Calu3 (cell line): ENCODE measurements around the gene RPP40. TPM values are rescaled to one million over a fixed set of nuclear protein-coding genes. Genes with fewer than 3 reads are reported as not detected.

Experiments
- BruUV-seq: library from RNA; stranded (reverse); fragments of 400-500 nt; replicated peaks from 2 replicates; lab custom pipeline; 2021; lab: Mats Ljungman, UMichigan
- CTCF ChIA-PET: fragments of 300-600 bp; sonication (Branson Sonifier 250); formaldehyde crosslinking; loops from one replicate; lab custom pipeline; 2022; ENCODE audit warnings: antibody characterized with exemption; lab: Charles Lee
- DNase-seq: peaks from one replicate; pipeline ENCODE4 v3.0.0; 2022
- H3K27ac Mint-ChIP-seq: one replicate; pipeline ENCODE4 v1.8.0; 2022; ENCODE audit warnings: mixed read lengths; ENCODE audit not compliant: unreplicated experiment
- H3K27me3 Mint-ChIP-seq: one replicate; pipeline ENCODE4 v1.8.0; 2022; ENCODE audit warnings: mixed read lengths; ENCODE audit not compliant: unreplicated experiment
- H3K36me3 Mint-ChIP-seq: one replicate; pipeline ENCODE4 v1.8.0; 2022; ENCODE audit warnings: mild to moderate bottlenecking, moderate library complexity, mixed read lengths; ENCODE audit not compliant: insufficient read depth, unreplicated experiment
- H3K4me1 Mint-ChIP-seq: one replicate; pipeline ENCODE4 v1.8.0; 2022; ENCODE audit warnings: mild to moderate bottlenecking, low read depth, mixed read lengths; ENCODE audit not compliant: unreplicated experiment
- H3K4me3 Mint-ChIP-seq: one replicate; pipeline ENCODE4 v1.8.0; 2022; ENCODE audit warnings: mild to moderate bottlenecking, low read depth, moderate library complexity, mixed read lengths; ENCODE audit not compliant: unreplicated experiment
- H3K9me3 Mint-ChIP-seq: one replicate; pipeline ENCODE4 v1.8.0; 2022; ENCODE audit warnings: low read depth, mixed read lengths; ENCODE audit not compliant: unreplicated experiment
- intact Hi-C: fragments of 100-400 bp; cut with micrococcal nuclease; formaldehyde crosslinking; loops from one replicate; pipeline ENCODE4 v1.10.0; 2022; ENCODE audit not compliant: unreplicated experiment
- total RNA-seq: library from RNA; stranded (reverse); gene quantifications from 2 replicates; pipeline ENCODE4 v1.2.3, GENCODE V29; 2022
- TF ChIP-seq, protein P1 (sequence below): fragments of 200-600 bp; IDR thresholded peaks from one replicate; pipeline ENCODE4 v1.8.0; 2022; ENCODE audit warnings: antibody characterized with exemption; ENCODE audit not compliant: unreplicated experiment

Gene RPP40
- total RNA-seq, 1 experiment from 2014 or later, result 11.1 TPM

DNA sequence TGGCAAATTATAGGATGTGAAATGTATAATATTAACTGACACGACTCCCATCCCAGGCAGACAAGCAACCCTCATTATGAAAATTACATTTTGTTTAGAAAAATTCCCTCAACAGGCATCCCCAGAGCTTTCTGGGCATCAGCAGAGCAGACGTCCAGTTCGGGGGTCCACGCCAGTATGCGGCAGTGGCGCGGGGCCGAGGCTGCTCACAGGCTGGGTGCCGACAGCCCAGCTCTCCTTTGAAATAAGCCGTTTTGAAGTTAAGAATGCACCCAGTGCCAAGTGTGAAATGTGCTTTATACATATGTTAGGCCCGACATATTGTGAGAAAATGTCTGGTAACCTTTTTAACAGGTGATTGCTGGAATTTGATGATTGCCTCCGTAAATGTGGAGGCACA, 50.4 kb downstream of the RPP40 start:
- DNase-seq, result no peak
- no TSS peak for BruUV-seq
- Mint-ChIP-seq H3K4me1 (no peaks in the 10 kb centered on the region), H3K36me3 (peaks cover 3% of the 10 kb centered on the region), H3K4me3 (no peak overlapping the region), H3K27me3 (no peaks in the 10 kb centered on the region), H3K27ac (no peak overlapping the region), H3K9me3 (no peaks in the 10 kb centered on the region)
- TF ChIP-seq, protein P1, sequence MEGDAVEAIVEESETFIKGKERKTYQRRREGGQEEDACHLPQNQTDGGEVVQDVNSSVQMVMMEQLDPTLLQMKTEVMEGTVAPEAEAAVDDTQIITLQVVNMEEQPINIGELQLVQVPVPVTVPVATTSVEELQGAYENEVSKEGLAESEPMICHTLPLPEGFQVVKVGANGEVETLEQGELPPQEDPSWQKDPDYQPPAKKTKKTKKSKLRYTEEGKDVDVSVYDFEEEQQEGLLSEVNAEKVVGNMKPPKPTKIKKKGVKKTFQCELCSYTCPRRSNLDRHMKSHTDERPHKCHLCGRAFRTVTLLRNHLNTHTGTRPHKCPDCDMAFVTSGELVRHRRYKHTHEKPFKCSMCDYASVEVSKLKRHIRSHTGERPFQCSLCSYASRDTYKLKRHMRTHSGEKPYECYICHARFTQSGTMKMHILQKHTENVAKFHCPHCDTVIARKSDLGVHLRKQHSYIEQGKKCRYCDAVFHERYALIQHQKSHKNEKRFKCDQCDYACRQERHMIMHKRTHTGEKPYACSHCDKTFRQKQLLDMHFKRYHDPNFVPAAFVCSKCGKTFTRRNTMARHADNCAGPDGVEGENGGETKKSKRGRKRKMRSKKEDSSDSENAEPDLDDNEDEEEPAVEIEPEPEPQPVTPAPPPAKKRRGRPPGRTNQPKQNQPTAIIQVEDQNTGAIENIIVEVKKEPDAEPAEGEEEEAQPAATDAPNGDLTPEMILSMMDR, result no peak
- CTCF ChIA-PET, result no interaction called here
- intact Hi-C loops, result no loop called here

DNA sequence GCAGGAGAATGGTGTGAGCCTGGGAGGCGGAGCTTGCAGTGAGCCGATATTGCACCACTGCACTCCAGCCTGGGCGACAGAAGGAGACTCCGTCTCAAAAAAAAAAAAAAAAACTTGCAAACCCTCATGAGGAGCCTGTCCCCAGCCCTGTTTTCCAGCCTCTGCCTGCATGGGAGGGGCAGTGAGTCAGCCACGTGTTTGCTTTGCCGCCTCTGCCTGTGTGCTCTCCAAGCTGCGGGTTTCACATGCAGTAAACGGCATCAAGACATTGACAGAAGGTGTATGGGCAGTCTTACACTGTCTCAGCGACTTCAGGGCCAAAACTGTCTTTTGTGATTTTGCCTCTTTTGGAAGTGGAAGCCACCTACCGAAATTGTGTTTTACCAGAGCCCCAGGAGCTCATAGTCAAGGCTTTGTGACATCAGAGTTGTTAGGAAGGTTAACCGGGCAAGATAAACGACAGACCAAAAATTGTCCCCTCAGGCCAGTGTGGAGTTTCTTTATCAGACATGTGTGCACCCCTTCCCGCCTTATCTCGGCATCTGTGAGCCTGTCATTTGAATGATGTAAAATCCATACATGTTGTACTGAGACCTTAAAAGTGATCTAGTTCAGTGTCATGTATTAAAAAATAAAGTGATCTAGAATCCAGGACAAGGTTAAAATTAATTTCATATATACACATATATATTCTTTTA, 52.9 kb downstream of the RPP40 start:
- no peak for DNase-seq
- Mint-ChIP-seq H3K36me3 (peaks cover 5% of the 10 kb centered on the region), H3K9me3 (no peaks in the 10 kb centered on the region), H3K4me3 (no peak overlapping the region), H3K27me3 (no peaks in the 10 kb centered on the region), H3K27ac (no peak overlapping the region), H3K4me1 (no peaks in the 10 kb centered on the region)
- TF ChIP-seq, protein P1, result no peak
- no TSS peak for BruUV-seq
- CTCF ChIA-PET, result interaction anchor here (0.6 to 0.7 kb wide), 2 partner anchors 24 to 134 kb away, joined by 3 read pairs; no protein-coding TSS in a partner anchor
- intact Hi-C loops, result no loop called here

DNA sequence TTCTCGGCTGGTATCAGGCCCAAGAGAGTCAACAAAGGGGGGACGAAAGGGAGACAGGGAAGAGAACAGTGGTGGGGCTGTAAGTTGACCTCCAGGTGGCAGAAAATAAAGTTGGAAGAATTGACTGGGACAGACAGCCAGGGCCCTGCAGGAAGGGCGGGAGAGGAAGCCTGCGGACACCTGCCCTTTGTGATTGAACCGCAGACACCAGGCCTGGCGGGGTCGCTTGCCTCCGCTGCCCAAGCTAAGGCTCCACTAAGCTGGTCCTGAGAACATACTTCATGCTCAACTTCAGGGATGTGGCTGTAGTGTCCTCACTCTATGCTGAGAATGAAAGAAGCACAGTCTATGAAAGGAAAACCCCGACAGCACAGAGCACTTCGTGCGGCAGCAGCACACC, 53.8 kb downstream of the RPP40 start:
- no TSS peak for BruUV-seq
- Mint-ChIP-seq H3K4me1 (no peaks in the 10 kb centered on the region), H3K4me3 (no peak overlapping the region), H3K27me3 (no peaks in the 10 kb centered on the region), H3K27ac (no peak overlapping the region), H3K9me3 (no peaks in the 10 kb centered on the region), H3K36me3 (peaks cover 10% of the 10 kb centered on the region)
- CTCF ChIA-PET, result interaction anchor here (0.7 kb wide), 1 partner anchor 133 kb away, joined by 3 read pairs; no protein-coding TSS in a partner anchor
- DNase-seq, result no peak
- intact Hi-C loops, result no loop called here
- TF ChIP-seq, protein P1, result no peak

DNA sequence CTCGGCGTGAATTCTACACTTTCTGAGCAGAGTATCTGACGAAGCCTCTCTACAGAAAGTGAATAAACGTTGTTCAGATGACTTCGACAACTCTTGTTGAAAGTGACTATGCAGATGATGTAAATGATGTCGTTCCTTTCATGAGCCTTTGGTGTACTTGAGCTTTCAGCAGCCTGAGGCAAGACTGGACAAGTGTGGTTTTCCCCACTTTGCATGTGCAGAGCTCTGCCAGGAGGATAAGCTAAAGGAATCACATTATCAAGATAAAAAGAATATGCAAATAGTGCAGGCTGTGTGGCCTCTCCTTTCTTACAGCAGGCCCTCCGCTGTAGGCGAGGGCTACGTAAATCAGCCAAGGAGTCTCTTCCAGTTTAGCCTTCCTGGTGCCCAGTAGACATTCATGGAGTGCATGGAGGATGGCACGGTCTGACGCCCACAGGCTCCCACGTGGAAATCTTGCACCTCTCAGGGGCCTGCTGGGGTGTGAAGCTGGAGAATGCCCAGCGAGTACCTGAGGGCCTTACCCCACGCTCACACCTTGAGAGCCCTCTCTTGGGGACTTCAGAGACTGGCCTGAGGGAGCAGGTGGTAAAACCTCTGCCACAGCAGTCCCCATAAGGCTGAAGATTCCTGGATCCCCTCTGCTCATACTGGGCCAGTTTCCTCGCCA, 54.9 kb downstream of the RPP40 start:
- H3K9me3 Mint-ChIP-seq, result no peaks in the 10 kb centered on the region
- intact Hi-C loops, result no loop called here

More for the DNA sequence above, 54.9 kb downstream of the RPP40 start:
- CTCF ChIA-PET, result no interaction called here
- no TSS peak for BruUV-seq
- no peaks in the 10 kb centered on the region for H3K27me3 Mint-ChIP-seq
- TF ChIP-seq, protein P1, result no peak
- H3K4me3 Mint-ChIP-seq, result no peak overlapping the region
- H3K4me1 Mint-ChIP-seq, result no peaks in the 10 kb centered on the region
- peaks cover 10% of the 10 kb centered on the region for H3K36me3 Mint-ChIP-seq
- no peak overlapping the region for H3K27ac Mint-ChIP-seq
- DNase-seq, result no peak
